Ovary (tissue), 9 donors: ENCODE measurements around the gene UBL5. TPM values are rescaled to one million over a fixed set of nuclear protein-coding genes. Genes with fewer than 3 reads are reported as not detected.

ENCODE experiments used
- DNase-seq, 5 donors: peaks; one replicate each; pipeline ENCODE4 v3.0.0-alpha.2; 2019 to 2020
- H3K27ac ChIP-seq, 2 donors: fragments of 200-600 bp; one replicate each; pipeline versions ENCODE4 v1.5.1 to v1.8.0; 2019 to 2022
- H3K27me3 ChIP-seq: fragments of 200-600 bp; one replicate; pipeline ENCODE4 v1.8.0; 2022
- H3K36me3 ChIP-seq: fragments of 200-600 bp; sonication (generic); one replicate; pipeline ENCODE4 v1.5.1; 2019
- H3K4me1 ChIP-seq: one replicate; pipeline ENCODE4 v1.8.1; 2013; ENCODE audit warnings: mild to moderate bottlenecking, moderate library complexity; ENCODE audit not compliant: insufficient read depth
- H3K4me3 ChIP-seq: fragments of 200-600 bp; sonication (generic); one replicate; pipeline ENCODE4 v1.5.1; 2017
- H3K9me3 ChIP-seq, 2 donors: fragments of 200-600 bp in 1 of 2; sonication (generic) in 1 of 2; one replicate each; pipeline versions ENCODE4 v1.5.1 to v1.8.1; 2013 to 2019; ENCODE audit warnings: mild to moderate bottlenecking in 1 of 2, moderate library complexity in 1 of 2
- CTCF ChIP-seq, 3 donors: fragments of 450-650 bp in 2 of 3; fragments of 200-600 bp in 1 of 3; IDR thresholded peaks; one replicate each; pipeline versions ENCODE4 v1.5.1 to v1.8.0; 2016 to 2022; ENCODE audit warnings: antibody characterized with exemption in 3 of 3, mild to moderate bottlenecking in 1 of 3
- EP300 ChIP-seq: sonication (generic); formaldehyde crosslinking; IDR thresholded peaks from one replicate; pipeline ENCODE4 v1.6.1; 2017; ENCODE audit warnings: antibody characterized with exemption
- POLR2A ChIP-seq: fragments of 450-650 bp; IDR thresholded peaks from one replicate; pipeline ENCODE4 v1.6.1; 2017; ENCODE audit warnings: antibody characterized with exemption, mild to moderate bottlenecking, moderate library complexity
- WGBS, 3 donors: extraction: QIAGEN DNeasy Blood & Tissue Kit in 1 of 3; methylation state at CpG; one replicate each; pipeline versions ENCODE4 v1.1.5 to v1.1.7; 2013 to 2017; 5-methylcytosine and 5-hydroxymethylcytosine counted together
- intact Hi-C, 4 donors: fragments of 100-400 bp; cut with DNase I; formaldehyde crosslinking; loops; one replicate each; pipeline versions ENCODE4 v1.11.0 to v1.15.1; 2022 to 2023
- polyA plus RNA-seq, 2 donors: library from polyadenylated mRNA; stranded (reverse); fragments of 200-250 nt in 1 of 2; fragments of 350-450 nt in 1 of 2; fragmentation: Illumina TruSeq in 1 of 2; extraction: RNeasy Lipid Tissue Mini Kit (QIAGEN cat#74804) in 1 of 2; gene quantifications; one replicate each; pipeline ENCODE4 v1.2.3, GENCODE V29; 2013 to 2014
- total RNA-seq, 7 donors: library from RNA; depleted of rRNA in 2 of 7; stranded (reverse); fragments of >200 nt in 2 of 7; fragmentation: NEBNext Ultra II Directional in 3 of 7; extraction: Animal tissue kit (Norgen Biotek cat#: 25700) in 3 of 7; gene quantifications; one replicate each; pipeline versions ENCODE4 v1.1.0 to v1.2.4, GENCODE V29; 2016 to 2023
- donor health status: DM: no; HTN: no; CAD: no; lungs with moderate emphysema.
- donor health status: DM: no; HTN: no; CAD: no.
- donor health status: Bipolar disorder and iron deficiency.
- donor health status: DM: yes; HTN: yes; CAD: no.
- donor health status: DM: no; HTN: no; CAD: no.
- donor health status: DM: yes; HTN: yes; CAD: no.

Gene UBL5
- total and polyA plus RNA-seq, 9 donors, result 217 to 492 (median 265) TPM

- H3K27ac ChIP-seq, result no peak overlapping the region
- WGBS, 3 donors, result 64 to 96% (median 75%) methylated on average over 4 of the region's 4 CpGs
- H3K4me1 ChIP-seq, result peaks cover 1% of the 10 kb centered on the region
- no peak overlapping the region for H3K4me3 ChIP-seq
- TF ChIP-seq POLR2A, result no peak
- TF ChIP-seq EP300, result no peak
- TF ChIP-seq CTCF (IDR thresholded peaks at IDR 0.05), result no peak
- no peaks in the 10 kb centered on the region for H3K27me3 ChIP-seq
- intact Hi-C loops, result no loop called here
- no peaks in the 10 kb centered on the region for H3K36me3 ChIP-seq
- H3K9me3 ChIP-seq, result no peaks in the 10 kb centered on the region
- DNase-seq, result no peak
Measured at GRCh38 chr19:9848060-9848459, 20.3 kb downstream of the UBL5 start.

- Histone ChIP-seq H3K4me3 (no peak overlapping the region), H3K4me1 (no peaks in the 10 kb centered on the region), H3K36me3 (no peaks in the 10 kb centered on the region), H3K27me3 (no peaks in the 10 kb centered on the region), H3K27ac (no peak overlapping the region), H3K9me3 (no peaks in the 10 kb centered on the region)
- intact Hi-C loops, result no loop called here
- no peak for DNase-seq
- 78 to 83% (median 82%) methylated on average over 21 to 23 of the region's 23 CpGs for WGBS, 3 donors
- TF ChIP-seq CTCF (IDR thresholded peaks at IDR 0.05) (no peak), POLR2A (no peak), EP300 (no peak)
Measured at GRCh38 chr19:9848762-9849161, 21.0 kb downstream of the UBL5 start.

GRCh38 chr19:9849791-9850190, 22.1 kb downstream of the UBL5 start:
- H3K9me3 ChIP-seq, result no peaks in the 10 kb centered on the region
- no peaks in the 10 kb centered on the region for H3K4me1 ChIP-seq
- no peak overlapping the region for H3K27ac ChIP-seq
- no peaks in the 10 kb centered on the region for H3K27me3 ChIP-seq
- TF ChIP-seq POLR2A (no peak), CTCF (IDR thresholded peaks at IDR 0.05) (no peak), EP300 (no peak)
- no peaks in the 10 kb centered on the region for H3K36me3 ChIP-seq
- intact Hi-C loops, result no loop called here
- WGBS, 3 donors, result 67 to 76% (median 73%) methylated on average over 7 of the region's 7 CpGs
- no peak overlapping the region for H3K4me3 ChIP-seq
- DNase-seq, result no peak

- no peak overlapping the region for H3K4me3 ChIP-seq
- no peaks in the 10 kb centered on the region for H3K36me3 ChIP-seq
- no peaks in the 10 kb centered on the region for H3K27me3 ChIP-seq
- H3K4me1 ChIP-seq, result no peaks in the 10 kb centered on the region
- TF ChIP-seq CTCF (IDR thresholded peaks at IDR 0.05) (no peak), EP300 (no peak), POLR2A (no peak)
- 62 to 73% (median 68%) methylated on average over 18 to 19 of the region's 19 CpGs for WGBS, 3 donors
- H3K27ac ChIP-seq, result no peak overlapping the region
- intact Hi-C loops, result no loop called here
- no peaks in the 10 kb centered on the region for H3K9me3 ChIP-seq
- no peak for DNase-seq
Measured at GRCh38 chr19:9850235-9850959, 22.7 kb downstream of the UBL5 start.
